Measurements from ENCODE around the gene EGLN2.

EGLN2 gene

DNA sequence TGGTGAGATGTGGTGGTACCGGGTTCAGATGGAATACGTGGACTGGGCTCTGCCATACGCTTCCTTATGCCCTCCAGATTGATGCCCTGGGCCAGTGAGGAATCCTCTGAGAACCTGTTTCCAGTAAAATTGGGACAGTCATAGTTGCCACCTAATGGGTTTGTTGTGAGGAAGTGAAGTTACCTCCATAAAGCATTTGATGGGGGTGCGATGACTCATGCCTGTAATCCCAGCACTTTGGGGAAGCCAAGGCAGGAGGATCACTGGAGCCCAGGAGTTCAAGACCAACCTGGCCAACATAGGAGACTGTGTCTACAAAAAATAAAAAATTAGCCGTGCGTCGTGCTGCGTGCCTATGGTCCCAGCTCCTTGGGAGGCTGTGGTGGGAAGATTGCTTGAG lies 43.2 kb upstream of the EGLN2 start:
- no peak overlapping the region for H3K4me3 ChIP-seq (replicated peaks; ENCODE audit: insufficient read depth, low read length)

DNA sequence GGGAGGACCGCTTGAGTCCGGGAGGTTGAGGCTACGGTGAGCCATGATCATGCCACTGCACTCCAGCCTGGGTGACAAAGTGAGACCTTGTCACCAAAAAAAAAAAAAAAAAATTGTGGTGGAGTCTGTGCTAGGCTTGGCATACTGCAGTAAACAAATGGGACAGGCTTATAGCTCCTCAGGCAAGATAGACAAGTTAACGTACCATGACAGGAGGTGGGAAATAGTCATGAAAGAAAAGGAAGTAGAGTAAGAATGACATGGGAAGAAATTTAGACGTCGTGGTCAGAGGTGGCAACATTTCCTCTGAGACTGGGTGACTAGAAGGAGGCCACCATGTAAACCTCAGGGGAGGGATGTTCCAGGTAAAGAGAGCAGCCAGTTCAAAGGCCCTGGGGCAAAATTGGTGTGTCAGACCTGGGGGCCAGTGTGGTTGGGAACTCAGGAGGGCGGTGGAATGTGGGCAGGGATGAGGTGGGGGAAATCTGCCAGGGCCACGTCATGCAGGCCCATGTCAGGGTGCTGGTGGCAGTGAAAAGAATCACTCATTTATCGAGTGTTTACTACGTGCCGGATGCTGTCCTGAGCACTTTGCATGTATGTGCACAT lies 42.4 kb upstream of the EGLN2 start:
- no peak for TF ChIP-seq POLR2AphosphoS5 (IDR thresholded peaks at IDR 0.05; ENCODE audit: low read depth)
- TF ChIP-seq, protein P1, sequence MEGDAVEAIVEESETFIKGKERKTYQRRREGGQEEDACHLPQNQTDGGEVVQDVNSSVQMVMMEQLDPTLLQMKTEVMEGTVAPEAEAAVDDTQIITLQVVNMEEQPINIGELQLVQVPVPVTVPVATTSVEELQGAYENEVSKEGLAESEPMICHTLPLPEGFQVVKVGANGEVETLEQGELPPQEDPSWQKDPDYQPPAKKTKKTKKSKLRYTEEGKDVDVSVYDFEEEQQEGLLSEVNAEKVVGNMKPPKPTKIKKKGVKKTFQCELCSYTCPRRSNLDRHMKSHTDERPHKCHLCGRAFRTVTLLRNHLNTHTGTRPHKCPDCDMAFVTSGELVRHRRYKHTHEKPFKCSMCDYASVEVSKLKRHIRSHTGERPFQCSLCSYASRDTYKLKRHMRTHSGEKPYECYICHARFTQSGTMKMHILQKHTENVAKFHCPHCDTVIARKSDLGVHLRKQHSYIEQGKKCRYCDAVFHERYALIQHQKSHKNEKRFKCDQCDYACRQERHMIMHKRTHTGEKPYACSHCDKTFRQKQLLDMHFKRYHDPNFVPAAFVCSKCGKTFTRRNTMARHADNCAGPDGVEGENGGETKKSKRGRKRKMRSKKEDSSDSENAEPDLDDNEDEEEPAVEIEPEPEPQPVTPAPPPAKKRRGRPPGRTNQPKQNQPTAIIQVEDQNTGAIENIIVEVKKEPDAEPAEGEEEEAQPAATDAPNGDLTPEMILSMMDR (IDR thresholded peaks at IDR 0.05; ENCODE audit: insufficient read depth, low read length), result no peak
- TF ChIP-seq GABPA (IDR thresholded peaks at IDR 0.05; ENCODE audit: low read depth), result no peak
- no peak for TF ChIP-seq SPI1 (IDR thresholded peaks at IDR 0.05; ENCODE audit: borderline replicate concordance, low read depth)
- TF ChIP-seq, protein P2, sequence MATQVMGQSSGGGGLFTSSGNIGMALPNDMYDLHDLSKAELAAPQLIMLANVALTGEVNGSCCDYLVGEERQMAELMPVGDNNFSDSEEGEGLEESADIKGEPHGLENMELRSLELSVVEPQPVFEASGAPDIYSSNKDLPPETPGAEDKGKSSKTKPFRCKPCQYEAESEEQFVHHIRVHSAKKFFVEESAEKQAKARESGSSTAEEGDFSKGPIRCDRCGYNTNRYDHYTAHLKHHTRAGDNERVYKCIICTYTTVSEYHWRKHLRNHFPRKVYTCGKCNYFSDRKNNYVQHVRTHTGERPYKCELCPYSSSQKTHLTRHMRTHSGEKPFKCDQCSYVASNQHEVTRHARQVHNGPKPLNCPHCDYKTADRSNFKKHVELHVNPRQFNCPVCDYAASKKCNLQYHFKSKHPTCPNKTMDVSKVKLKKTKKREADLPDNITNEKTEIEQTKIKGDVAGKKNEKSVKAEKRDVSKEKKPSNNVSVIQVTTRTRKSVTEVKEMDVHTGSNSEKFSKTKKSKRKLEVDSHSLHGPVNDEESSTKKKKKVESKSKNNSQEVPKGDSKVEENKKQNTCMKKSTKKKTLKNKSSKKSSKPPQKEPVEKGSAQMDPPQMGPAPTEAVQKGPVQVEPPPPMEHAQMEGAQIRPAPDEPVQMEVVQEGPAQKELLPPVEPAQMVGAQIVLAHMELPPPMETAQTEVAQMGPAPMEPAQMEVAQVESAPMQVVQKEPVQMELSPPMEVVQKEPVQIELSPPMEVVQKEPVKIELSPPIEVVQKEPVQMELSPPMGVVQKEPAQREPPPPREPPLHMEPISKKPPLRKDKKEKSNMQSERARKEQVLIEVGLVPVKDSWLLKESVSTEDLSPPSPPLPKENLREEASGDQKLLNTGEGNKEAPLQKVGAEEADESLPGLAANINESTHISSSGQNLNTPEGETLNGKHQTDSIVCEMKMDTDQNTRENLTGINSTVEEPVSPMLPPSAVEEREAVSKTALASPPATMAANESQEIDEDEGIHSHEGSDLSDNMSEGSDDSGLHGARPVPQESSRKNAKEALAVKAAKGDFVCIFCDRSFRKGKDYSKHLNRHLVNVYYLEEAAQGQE (IDR thresholded peaks at IDR 0.05; ENCODE audit: insufficient replicate concordance, low read depth), result no peak
- no peak overlapping the region for H3K27ac ChIP-seq (replicated peaks)
- DNase-seq (ENCODE audit: low read depth in 1 of 2, low spot score in 1 of 2), result no peak

More for the DNA sequence above, 43.2 kb upstream of the EGLN2 start:
- TF ChIP-seq, protein P2 (IDR thresholded peaks at IDR 0.05; ENCODE audit: insufficient replicate concordance, low read depth), result no peak
- TF ChIP-seq GABPA (IDR thresholded peaks at IDR 0.05; ENCODE audit: low read depth) (no peak), POLR2AphosphoS5 (IDR thresholded peaks at IDR 0.05; ENCODE audit: low read depth) (no peak), SPI1 (IDR thresholded peaks at IDR 0.05; ENCODE audit: borderline replicate concordance, low read depth) (no peak)
- TF ChIP-seq, protein P1 (IDR thresholded peaks at IDR 0.05; ENCODE audit: insufficient read depth, low read length), result no peak
- no peak for DNase-seq (ENCODE audit: low read depth in 1 of 2, low spot score in 1 of 2)
- Histone ChIP-seq H3K27me3 (ENCODE audit: insufficient read depth, poor library complexity, severe bottlenecking) (no peaks in the 10 kb centered on the region), H3K27ac (replicated peaks) (no peak overlapping the region)

DNA sequence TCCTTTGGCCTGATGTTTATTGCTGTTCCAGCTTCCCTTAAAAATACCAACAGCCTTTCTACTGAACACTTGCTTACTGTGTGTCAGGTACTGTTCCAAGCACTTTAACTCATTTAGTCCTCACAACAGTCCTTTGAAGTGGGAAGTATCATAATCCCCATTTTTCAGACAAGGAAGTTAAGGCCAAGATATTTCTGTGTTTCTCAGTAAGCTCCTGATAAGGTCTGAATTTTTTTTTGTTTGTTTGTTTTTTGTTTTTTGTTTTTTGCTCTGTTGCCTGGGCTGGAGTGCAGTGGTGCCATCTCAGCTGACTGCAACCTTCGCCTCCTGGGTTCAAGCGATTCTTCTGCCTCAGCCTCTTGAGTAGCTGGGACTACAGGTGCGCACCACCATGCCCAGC lies 40.5 kb upstream of the EGLN2 start:
- Histone ChIP-seq H3K27me3 (ENCODE audit: insufficient read depth, poor library complexity, severe bottlenecking) (no peaks in the 10 kb centered on the region), H3K4me3 (replicated peaks; ENCODE audit: insufficient read depth, low read length) (no peak overlapping the region), H3K27ac (replicated peaks) (no peak overlapping the region)
- TF ChIP-seq POLR2AphosphoS5 (IDR thresholded peaks at IDR 0.05; ENCODE audit: low read depth) (no peak), SPI1 (IDR thresholded peaks at IDR 0.05; ENCODE audit: borderline replicate concordance, low read depth) (no peak), GABPA (IDR thresholded peaks at IDR 0.05; ENCODE audit: low read depth) (no peak)
- TF ChIP-seq, protein P1 (IDR thresholded peaks at IDR 0.05; ENCODE audit: insufficient read depth, low read length), result no peak
- TF ChIP-seq, protein P2 (IDR thresholded peaks at IDR 0.05; ENCODE audit: insufficient replicate concordance, low read depth), result no peak
- no peak for DNase-seq (ENCODE audit: low read depth in 1 of 2, low spot score in 1 of 2)

More for the DNA sequence above, 42.4 kb upstream of the EGLN2 start:
- Histone ChIP-seq H3K27me3 (ENCODE audit: insufficient read depth, poor library complexity, severe bottlenecking) (no peaks in the 10 kb centered on the region), H3K4me3 (replicated peaks; ENCODE audit: insufficient read depth, low read length) (no peak overlapping the region)

All from HL-60 (cell line).